ENCODE results near the gene CFAP20.
"Not testable (repeated sequence)": the region's sequence is repeated elsewhere in the genome, so short reads cannot be mapped to it uniquely, and the experiment has no call there.

The CFAP20 gene

GRCh38 chr16:58085584-58086251 is 43.5 kb downstream of the CFAP20 start:
- no peak for TF ChIP-seq CTCF (IDR thresholded peaks at IDR 0.05; ENCODE audit: low read depth, low read length, missing control alignments)
- no peak for DNase-seq (ENCODE audit: extremely low read depth, low read depth)
- H3K4me3 ChIP-seq (replicated peaks; ENCODE audit: low read depth, low read length) = no peak overlapping the region

DNA sequence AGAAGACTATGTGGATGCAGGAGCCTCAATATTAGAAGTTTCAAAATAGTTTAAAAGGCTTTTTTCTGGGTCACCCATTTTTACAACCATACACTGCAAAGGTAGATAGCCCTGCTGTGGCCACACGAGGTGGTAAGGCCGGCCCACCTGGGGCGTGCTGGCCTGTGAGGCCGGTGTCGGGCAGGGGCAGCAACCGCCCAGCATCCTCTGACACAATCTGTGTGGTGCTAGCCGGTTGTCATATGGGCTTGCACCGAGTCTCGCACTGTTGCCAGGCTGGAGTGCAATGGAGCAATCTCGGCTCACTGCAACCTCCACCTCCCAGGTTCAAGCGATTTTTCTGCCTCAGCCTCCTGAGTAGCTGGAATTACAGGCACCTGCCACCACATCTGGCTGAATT is 44.0 kb downstream of the CFAP20 start:
- H3K4me3 ChIP-seq (replicated peaks; ENCODE audit: low read depth, low read length) = no peak overlapping the region
- TF ChIP-seq CTCF (IDR thresholded peaks at IDR 0.05; ENCODE audit: low read depth, low read length, missing control alignments) = no peak
- no peak for DNase-seq (ENCODE audit: extremely low read depth, low read depth)

GRCh38 chr16:58084635-58085034 is 44.5 kb downstream of the CFAP20 start:
- DNase-seq (ENCODE audit: extremely low read depth, low read depth) = no peak
- no peak overlapping the region for H3K4me3 ChIP-seq (replicated peaks; ENCODE audit: low read depth, low read length)
- no peak for TF ChIP-seq CTCF (IDR thresholded peaks at IDR 0.05; ENCODE audit: low read depth, low read length, missing control alignments)

DNA sequence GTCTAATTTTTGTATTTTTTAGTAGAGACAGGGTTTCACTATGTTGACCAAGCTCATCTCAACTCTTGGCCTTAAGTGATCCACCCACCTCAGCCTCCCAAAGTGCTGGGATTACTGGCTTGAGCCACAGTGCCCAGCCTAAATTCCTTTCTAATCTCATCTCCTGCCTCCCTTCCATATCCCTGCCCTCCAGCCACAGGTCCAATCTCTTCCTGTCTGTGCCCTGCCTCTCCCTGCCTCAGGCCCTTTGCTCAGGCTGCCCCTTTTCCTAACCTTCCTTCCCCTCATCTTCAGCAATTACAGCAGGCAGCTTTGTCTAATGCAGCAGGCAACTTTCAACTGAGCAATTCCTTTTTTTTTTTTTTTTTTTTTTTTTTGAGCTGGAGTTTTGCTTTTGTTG is 46.8 kb downstream of the CFAP20 start:
- DNase-seq (ENCODE audit: extremely low read depth, low read depth) = no peak
- TF ChIP-seq CTCF (IDR thresholded peaks at IDR 0.05; ENCODE audit: low read depth, low read length, missing control alignments) = no peak
- no peak overlapping the region for H3K4me3 ChIP-seq (replicated peaks; ENCODE audit: low read depth, low read length)

GRCh38 chr16:58080657-58081056 is 48.5 kb downstream of the CFAP20 start:
- not testable (repeated sequence) for H3K4me3 ChIP-seq (replicated peaks; ENCODE audit: low read depth, low read length)

GRCh38 chr16:58077796-58078195 is 51.4 kb downstream of the CFAP20 start:
- DNase-seq (ENCODE audit: extremely low read depth, low read depth) = no peak
- H3K4me3 ChIP-seq (replicated peaks; ENCODE audit: low read depth, low read length) = no peak overlapping the region
- TF ChIP-seq CTCF (IDR thresholded peaks at IDR 0.05; ENCODE audit: low read depth, low read length, missing control alignments) = no peak

More at GRCh38 chr16:58080657-58081056, 48.5 kb downstream of the CFAP20 start:
- not testable (repeated sequence) for DNase-seq (ENCODE audit: extremely low read depth, low read depth)

GRCh38 chr16:58076514-58076913 is 52.7 kb downstream of the CFAP20 start:
- no peak overlapping the region for H3K4me3 ChIP-seq (replicated peaks; ENCODE audit: low read depth, low read length)
- no peak for DNase-seq (ENCODE audit: extremely low read depth, low read depth)
- TF ChIP-seq CTCF (IDR thresholded peaks at IDR 0.05; ENCODE audit: low read depth, low read length, missing control alignments) = no peak

Measured in HFF-Myc (cell line).